22Rv1 (cell line): ENCODE measurements around the gene PLVAP.

ENCODE experiments used
- ZFX ChIP-seq: fragments of 450-650 bp; IDR thresholded peaks from 2 replicates; pipeline ENCODE4 v1.6.1; 2017; ENCODE audit warnings: antibody characterized with exemption, borderline replicate concordance
- TF ChIP-seq, protein P1 (sequence below): fragments of 450-650 bp; IDR thresholded peaks from 2 replicates; pipeline ENCODE4 v1.5.1; 2017; ENCODE audit warnings: mild to moderate bottlenecking

DNA sequence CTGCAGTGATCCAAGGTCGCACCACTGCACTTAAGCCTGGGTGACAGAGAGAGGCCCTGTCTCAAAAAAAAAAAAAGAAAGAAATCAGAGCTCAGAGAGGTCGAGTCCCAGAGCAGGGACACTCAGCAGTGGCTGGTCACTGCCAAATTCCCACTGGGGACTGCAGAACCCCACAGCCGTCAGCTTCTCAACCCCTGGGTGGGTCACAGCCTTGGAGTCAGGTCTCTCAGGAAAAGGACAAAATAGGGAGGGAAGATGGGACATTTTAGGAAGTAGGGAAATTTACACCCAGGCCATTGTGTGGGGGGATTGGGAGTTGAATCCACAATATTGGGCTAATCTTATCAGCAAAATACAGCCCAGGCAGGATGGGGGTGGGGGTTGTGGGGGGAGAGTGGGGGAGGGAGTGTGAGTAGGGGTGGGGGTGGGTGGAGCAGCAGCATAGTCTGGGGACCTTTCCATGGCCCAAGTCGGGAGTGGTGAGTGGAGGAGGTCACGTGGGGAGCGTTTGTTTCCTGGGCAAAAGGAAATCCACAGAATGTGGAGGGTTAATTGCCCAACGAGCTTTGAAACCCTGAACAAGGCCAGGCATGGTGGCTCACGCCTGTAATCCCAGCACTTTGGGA is 21.9 kb upstream of the PLVAP start:
- TF ChIP-seq, protein P1, sequence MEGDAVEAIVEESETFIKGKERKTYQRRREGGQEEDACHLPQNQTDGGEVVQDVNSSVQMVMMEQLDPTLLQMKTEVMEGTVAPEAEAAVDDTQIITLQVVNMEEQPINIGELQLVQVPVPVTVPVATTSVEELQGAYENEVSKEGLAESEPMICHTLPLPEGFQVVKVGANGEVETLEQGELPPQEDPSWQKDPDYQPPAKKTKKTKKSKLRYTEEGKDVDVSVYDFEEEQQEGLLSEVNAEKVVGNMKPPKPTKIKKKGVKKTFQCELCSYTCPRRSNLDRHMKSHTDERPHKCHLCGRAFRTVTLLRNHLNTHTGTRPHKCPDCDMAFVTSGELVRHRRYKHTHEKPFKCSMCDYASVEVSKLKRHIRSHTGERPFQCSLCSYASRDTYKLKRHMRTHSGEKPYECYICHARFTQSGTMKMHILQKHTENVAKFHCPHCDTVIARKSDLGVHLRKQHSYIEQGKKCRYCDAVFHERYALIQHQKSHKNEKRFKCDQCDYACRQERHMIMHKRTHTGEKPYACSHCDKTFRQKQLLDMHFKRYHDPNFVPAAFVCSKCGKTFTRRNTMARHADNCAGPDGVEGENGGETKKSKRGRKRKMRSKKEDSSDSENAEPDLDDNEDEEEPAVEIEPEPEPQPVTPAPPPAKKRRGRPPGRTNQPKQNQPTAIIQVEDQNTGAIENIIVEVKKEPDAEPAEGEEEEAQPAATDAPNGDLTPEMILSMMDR = no peak
- no peak for TF ChIP-seq ZFX
